Non-pigmented ciliary epithelial cell (primary cell): ENCODE measurements around the gene PLA2G4F.

Experiments
- DNase-seq: peaks from one replicate; pipeline ENCODE4 v3.0.0-alpha.2; 2010; ENCODE audit warnings: low read depth

Gene PLA2G4F

GRCh38 chr15:42165106-42165505, 8.7 kb upstream of the PLA2G4F start:
- DNase-seq = no peak

- DNase-seq = no peak
Observed at GRCh38 chr15:42163947-42164550, 7.6 kb upstream of the PLA2G4F start.

- DNase-seq = no peak
Observed at GRCh38 chr15:42163291-42163690, 6.9 kb upstream of the PLA2G4F start.

GRCh38 chr15:42160136-42160535, 3.7 kb upstream of the PLA2G4F start:
- no peak for DNase-seq

GRCh38 chr15:42159381-42160015, 3.1 kb upstream of the PLA2G4F start:
- DNase-seq = no peak

GRCh38 chr15:42158941-42159340, 2.5 kb upstream of the PLA2G4F start:
- DNase-seq = no peak

- DNase-seq = peak; percentile 30
Observed at GRCh38 chr15:42157981-42158765, 1.7 kb upstream of the PLA2G4F start.

- no peak for DNase-seq
Observed at GRCh38 chr15:42157381-42157780, 945 bp upstream of the PLA2G4F start.

GRCh38 chr15:42155546-42156242, 742 bp downstream of the PLA2G4F start:
- DNase-seq = no peak

- no peak for DNase-seq
Observed at GRCh38 chr15:42154956-42155355, 1.5 kb downstream of the PLA2G4F start.

- DNase-seq = no peak
Observed at GRCh38 chr15:42154212-42154941, 2.1 kb downstream of the PLA2G4F start.

GRCh38 chr15:42153874-42154211, 2.6 kb downstream of the PLA2G4F start:
- DNase-seq = no peak

GRCh38 chr15:42152921-42153698, 3.3 kb downstream of the PLA2G4F start:
- DNase-seq = no peak

- DNase-seq = no peak
Observed at GRCh38 chr15:42152196-42152920, 4.1 kb downstream of the PLA2G4F start.

GRCh38 chr15:42151736-42152135, 4.7 kb downstream of the PLA2G4F start:
- no peak for DNase-seq

GRCh38 chr15:42151141-42151561, 5.3 kb downstream of the PLA2G4F start:
- no peak for DNase-seq

- DNase-seq = no peak
Observed at GRCh38 chr15:42150219-42150970, 6.0 kb downstream of the PLA2G4F start.

- DNase-seq = no peak
Observed at GRCh38 chr15:42149493-42150218, 6.8 kb downstream of the PLA2G4F start.
